GM12878 (cell line): ENCODE data around the gene KRT12. TPM values are rescaled to one million over a fixed set of nuclear protein-coding genes. Genes with fewer than 3 reads are reported as not detected.

Source experiments
- ATAC-seq: fragments of 200-7000 bp; cut with Tn5 transposase; 3 replicates; pipeline ENCODE4 v1.9.1; 2020; ENCODE audit warnings: mild to moderate bottlenecking, moderate library complexity
- BruUV-seq: library from RNA; stranded (reverse); fragments of 400-500 nt; replicated peaks from 2 replicates; lab custom pipeline; 2021; lab: Mats Ljungman, UMichigan
- CTCF ChIA-PET: fragments of 300-600 bp; sonication (Branson Sonifier 250); formaldehyde crosslinking; extraction: SDS; loops from one replicate; lab custom pipeline; 2021; ENCODE audit warnings: inconsistent platforms; lab: Yijun Ruan, JAX
- POLR2A ChIA-PET: fragments of 350-600 bp; formaldehyde crosslinking; extraction: SDS; loops from one replicate; lab custom pipeline; 2021; ENCODE audit warnings: inconsistent platforms; lab: Charles Lee
- RAD21 ChIA-PET: fragments of 300-600 bp; sonication (Branson Sonifier 250); formaldehyde crosslinking; loops from one replicate; lab custom pipeline; 2023; ENCODE audit warnings: antibody characterized with exemption; ENCODE audit not compliant: unreplicated experiment; lab: Charles Lee
- SMC1A ChIA-PET: fragments of 300-600 bp; sonication (Branson Sonifier 250); formaldehyde crosslinking; loops from one replicate; lab custom pipeline; 2023; ENCODE audit not compliant: unreplicated experiment, uncharacterized antibody; lab: Charles Lee
- DNase-seq: peaks from one replicate; pipeline ENCODE4 v3.0.0-alpha.2; 2011; ENCODE audit warnings: low read depth, low spot score
- FAIRE-seq: peaks from 3 replicates; lab custom pipeline; 2011; peaks lifted over from hg19 to GRCh38; lab: Jason Lieb, UNC
- H2AFZ ChIP-seq: 2 replicates; pipeline ENCODE4 v1.6.0; 2011; ENCODE audit warnings: low read depth, low read length, control low read depth; ENCODE audit not compliant: control insufficient read depth
- H3K27ac ChIP-seq: 2 replicates; pipeline ENCODE4 v1.5.1; 2011; ENCODE audit warnings: control low read depth; ENCODE audit not compliant: control insufficient read depth, insufficient read depth
- H3K27me3 ChIP-seq, 2 experiments: replicated peaks in 1 of 2; 2 replicates each; pipeline versions ENCODE4 v1.6.0 to v1.6.1; 2011; ENCODE audit warnings: low read length in 1 of 2; ENCODE audit not compliant: control insufficient read depth in 2 of 2, insufficient read depth in 2 of 2
- H3K36me3 ChIP-seq, 2 experiments: 2 replicates each; pipeline ENCODE4 v1.5.1; 2011; ENCODE audit warnings: low read length in 1 of 2; ENCODE audit not compliant: control insufficient read depth in 2 of 2, insufficient read depth in 2 of 2
- H3K4me1 ChIP-seq: 2 replicates; pipeline ENCODE4 v1.6.1; 2011; ENCODE audit warnings: mild to moderate bottlenecking, low read length, moderate library complexity, mixed read lengths; ENCODE audit not compliant: control insufficient read depth, insufficient read depth
- H3K4me2 ChIP-seq: 2 replicates; pipeline ENCODE4 v1.6.0; 2011; ENCODE audit warnings: control low read depth; ENCODE audit not compliant: control insufficient read depth, insufficient read depth
- H3K4me3 ChIP-seq: fragments of 200-600 bp; sonication (generic); 2 replicates; pipeline ENCODE4 v1.5.1; 2016
- H3K79me2 ChIP-seq: 2 replicates; pipeline ENCODE4 v1.6.0; 2011; ENCODE audit warnings: low read length; ENCODE audit not compliant: control insufficient read depth, insufficient read depth
- H3K9ac ChIP-seq: 2 replicates; pipeline ENCODE4 v1.8.0; 2011; ENCODE audit warnings: low read length, control low read depth, mixed read lengths; ENCODE audit not compliant: control insufficient read depth, insufficient read depth
- H3K9me3 ChIP-seq: replicated peaks from 3 replicates; pipeline ENCODE4 v1.5.1; 2011; ENCODE audit warnings: mild to moderate bottlenecking, low read length; ENCODE audit not compliant: control insufficient read depth, insufficient read depth
- H4K20me1 ChIP-seq: 2 replicates; pipeline ENCODE4 v1.6.0; 2011; ENCODE audit not compliant: control insufficient read depth, insufficient read depth
- ATF3 ChIP-seq: IDR thresholded peaks from 2 replicates; pipeline ENCODE4 v1.6.1; 2011; ENCODE audit warnings: low read depth, mild to moderate bottlenecking, low read length, moderate library complexity, borderline replicate concordance; ENCODE audit errors: extremely low read depth
- ATF7 ChIP-seq: fragments of 450-650 bp; IDR thresholded peaks from 2 replicates; pipeline ENCODE4 v1.6.1; 2016; ENCODE audit warnings: low read depth, mild to moderate bottlenecking
- BACH1 ChIP-seq: fragments of 450-650 bp; IDR thresholded peaks from 2 replicates; pipeline ENCODE4 v1.6.1; 2017; ENCODE audit warnings: mild to moderate bottlenecking, borderline replicate concordance
- CEBPB ChIP-seq, 2 experiments: fragments of 150-350 bp in 1 of 2; IDR thresholded peaks; 2 replicates each; pipeline ENCODE4 v1.6.1; 2012 to 2014; ENCODE audit warnings: low read depth in 2 of 2, low read length in 2 of 2, borderline replicate concordance in 1 of 2, inconsistent platforms in 1 of 2
- E2F4 ChIP-seq: IDR thresholded peaks from 2 replicates; pipeline ENCODE4 v1.6.1; 2012; ENCODE audit warnings: low read depth, low read length, improper control_type of control experiment
- EGR1 ChIP-seq, 2 experiments: IDR thresholded peaks; 1 replicate in 1 of 2; 2 replicates in 1 of 2; pipeline ENCODE4 v1.6.1; 2011 to 2012; ENCODE audit warnings: low read depth in 2 of 2, low read length in 2 of 2, borderline replicate concordance in 1 of 2, mild to moderate bottlenecking in 1 of 2, moderate library complexity in 1 of 2
- ESRRA ChIP-seq: IDR thresholded peaks from 2 replicates; pipeline ENCODE4 v1.6.1; 2012; ENCODE audit warnings: mild to moderate bottlenecking, low read length, improper control_type of control experiment
- ETV6 ChIP-seq, 2 experiments: fragments of 450-650 bp in 1 of 2; IDR thresholded peaks in 1 of 2; conservative IDR thresholded peaks in 1 of 2; 2 replicates each; pipeline ENCODE4 v1.6.1; 2014; ENCODE audit warnings: antibody characterized with exemption in 1 of 2, borderline replicate concordance in 1 of 2, low read depth in 1 of 2, mild to moderate bottlenecking in 1 of 2, moderate library complexity in 1 of 2
- HCFC1 ChIP-seq: fragments of 150-350 bp; IDR thresholded peaks from 2 replicates; pipeline ENCODE4 v1.6.1; 2014; ENCODE audit warnings: low read length
- IRF3 ChIP-seq: fragments of 450-650 bp; IDR thresholded peaks from 2 replicates; pipeline ENCODE4 v1.6.1; 2014; ENCODE audit warnings: mild to moderate bottlenecking
- JUNB ChIP-seq: IDR thresholded peaks from 2 replicates; pipeline ENCODE4 v1.6.1; 2016; ENCODE audit warnings: antibody characterized with exemption, mild to moderate bottlenecking
- KAT2A ChIP-seq: conservative IDR thresholded peaks from 2 replicates; pipeline ENCODE4 v1.6.1; 2011; ENCODE audit warnings: low read depth, low read length; ENCODE audit not compliant: control insufficient read depth
- MXI1 ChIP-seq: fragments of 150-350 bp; IDR thresholded peaks from 2 replicates; pipeline ENCODE4 v1.6.1; 2011; ENCODE audit warnings: low read depth, mild to moderate bottlenecking, inconsistent platforms, low read length, improper control_type of control experiment
- MYC ChIP-seq: IDR thresholded peaks from 2 replicates; pipeline ENCODE4 v1.6.1; 2011; ENCODE audit warnings: mild to moderate bottlenecking, low read length, moderate library complexity, inconsistent platforms; ENCODE audit not compliant: insufficient read depth, insufficient replicate concordance, insufficient read length, severe bottlenecking
- NFXL1 ChIP-seq: fragments of 450-650 bp; IDR thresholded peaks from 2 replicates; pipeline ENCODE4 v1.6.1; 2017; ENCODE audit warnings: antibody characterized with exemption, mild to moderate bottlenecking, borderline replicate concordance
- NR2C2 ChIP-seq: IDR thresholded peaks from 2 replicates; pipeline ENCODE4 v1.6.1; 2011; ENCODE audit warnings: borderline replicate concordance, low read depth; ENCODE audit not compliant: control insufficient read depth, insufficient read length
- POU2F2 ChIP-seq: IDR thresholded peaks from 3 replicates; pipeline ENCODE4 v1.6.1; 2011; ENCODE audit warnings: low read depth, mild to moderate bottlenecking, low read length, borderline replicate concordance
- SIX5 ChIP-seq: IDR thresholded peaks from 2 replicates; pipeline ENCODE4 v1.6.1; 2011; ENCODE audit warnings: mild to moderate bottlenecking, low read depth, low read length, moderate library complexity; ENCODE audit not compliant: severe bottlenecking
- TCF12 ChIP-seq: IDR thresholded peaks from 2 replicates; pipeline ENCODE4 v1.6.1; 2011; ENCODE audit warnings: low read depth, mild to moderate bottlenecking, low read length
- TCF7 ChIP-seq: IDR thresholded peaks from 2 replicates; pipeline ENCODE4 v1.6.1; 2014; ENCODE audit warnings: antibody characterized with exemption, borderline replicate concordance
- ZNF384 ChIP-seq: IDR thresholded peaks from 2 replicates; pipeline ENCODE4 v1.6.1; 2012; ENCODE audit warnings: low read depth, mild to moderate bottlenecking, low read length, improper control_type of control experiment, borderline replicate concordance
- WGBS: methylation state at CpG from one replicate; pipeline ENCODE4 v1.1.6; 2016; ENCODE audit warnings: low lambda C conversion rate; ENCODE audit not compliant: insufficient replicate concordance, insufficient coverage; ENCODE audit errors: missing lambda C conversion rate; 5-methylcytosine and 5-hydroxymethylcytosine counted together
- in situ Hi-C: fragments of 300-500 bp; cut with MboI; formaldehyde crosslinking; loops from 9 replicates; pipeline ENCODE4 v1.14.3; 2018; ENCODE audit warnings: mixed read lengths
- intact Hi-C: fragments of 100-400 bp; cut with micrococcal nuclease; formaldehyde crosslinking; loops from one replicate; pipeline ENCODE4 v1.14.2; 2022; ENCODE audit not compliant: unreplicated experiment
- polyA plus RNA-seq, 11 experiments: library from polyadenylated mRNA; depleted of rRNA in 4 of 11; unstranded in 6 of 11; stranded (reverse) in 5 of 11; fragments of >200 nt; fragmentation: Nextera tagmentation in 4 of 11; fragmentation: Illumina TruSeq in 1 of 11; extraction: Ambion mirVana in 4 of 11; extraction: Trizol in 1 of 11; gene quantifications; 1 replicate in 1 of 11; 2 replicates in 10 of 11; pipeline versions ENCODE4 v1.2.1 to v1.2.3, GENCODE V29; 2011 to 2016; ENCODE audit warnings: inconsistent platforms in 2 of 11, missing spikeins in 2 of 11, low read depth in 1 of 11
- total RNA-seq, 4 experiments: library from RNA; depleted of rRNA in 3 of 4; stranded (reverse); fragments of >200 nt in 3 of 4; fragmentation: Illumina TruSeq in 1 of 4; extraction: Trizol in 1 of 4; gene quantifications; 2 replicates each; pipeline versions ENCODE4 v1.2.1 to v1.2.3, GENCODE V29; 2013 to 2021

Gene KRT12
- total and polyA plus RNA-seq, 10 of the 15 experiments (the other 5 are each of a cell fraction or from before 2014, with no cell fraction given) = not detected

GRCh38 chr17:40896916-40897455 is 30.0 kb upstream of the KRT12 start (continued):
- TF ChIP-seq ATF7 = no peak
- no peak for TF ChIP-seq TCF7
- no peak for TF ChIP-seq TCF12
- TF ChIP-seq NFXL1 = no peak
- no peak for TF ChIP-seq SIX5
- no peak for TF ChIP-seq JUNB
- no peak for TF ChIP-seq KAT2A
- TF ChIP-seq CEBPB (IDR thresholded peaks at IDR 0.05; ENCODE audit: borderline replicate concordance in 1 of 2, low read depth in 2 of 2, low read length in 2 of 2) = no peak

GRCh38 chr17:40895106-40895730 is 28.2 kb upstream of the KRT12 start:
- DNase-seq = no peak
- Histone ChIP-seq H3K36me3 (no peaks in the 10 kb centered on the region), H3K4me2 (no peak overlapping the region), H3K79me2 (no peaks in the 10 kb centered on the region), H3K4me3 (no peak overlapping the region), H2AFZ (no peak overlapping the region), H3K9ac (no peak overlapping the region), H3K4me1 (no peaks in the 10 kb centered on the region), H3K27ac (no peak overlapping the region), H4K20me1 (no peaks in the 10 kb centered on the region), H3K27me3 (no peaks in the 10 kb centered on the region; a peak in 1 of 4 replicates), H3K9me3 (no peaks in the 10 kb centered on the region)
- no TSS peak for BruUV-seq
- FAIRE-seq = no peak
- WGBS = 39% methylated on average over 9 of the region's 9 CpGs
- intact Hi-C loops = no loop called here
- in situ Hi-C loops = no loop called here
- SMC1A ChIA-PET = no interaction called here
- CTCF ChIA-PET = no interaction called here
- POLR2A ChIA-PET = no interaction called here
- RAD21 ChIA-PET = no interaction called here
- no peak for ATAC-seq
- TF ChIP-seq NFXL1 (no peak), NR2C2 (no peak), BACH1 (no peak), EGR1 (IDR thresholded peaks at IDR 0.05; ENCODE audit: borderline replicate concordance in 1 of 2, low read depth in 2 of 2, low read length in 2 of 2) (no peak), ESRRA (no peak), E2F4 (no peak), IRF3 (no peak), ETV6 (conservative IDR thresholded peaks at IDR 0.05 in 1 of 2, IDR thresholded peaks at IDR 0.05 in 1 of 2; ENCODE audit: borderline replicate concordance in 1 of 2, low read depth in 1 of 2) (no peak), MYC (no peak), TCF12 (no peak), ATF3 (no peak), ZNF384 (no peak), POU2F2 (no peak), HCFC1 (no peak), MXI1 (no peak)
